K562 (cell line): ENCODE data around the gene LCNL1. TPM values are rescaled to one million over a fixed set of nuclear protein-coding genes. Genes with fewer than 3 reads are reported as not detected.

Experiments
- IFI16 ChIP-seq: fragments of 250-450 bp; sonication (Bioruptor Pico); IDR thresholded peaks from 2 replicates; pipeline ENCODE4 v2.1.2; 2022; ENCODE audit warnings: mild to moderate bottlenecking, inconsistent platforms
- NR4A1 ChIP-seq, 2 experiments: fragments of 250-450 bp in 1 of 2; fragments of 450-650 bp in 1 of 2; sonication (Bioruptor Pico) in 1 of 2; IDR thresholded peaks; 2 replicates each; pipeline versions ENCODE4 v1.4.0 to v1.6.1; 2016 to 2020; ENCODE audit warnings: mild to moderate bottlenecking in 2 of 2, missing compliant biosample characterization in 1 of 2, missing genetic modification characterization in 1 of 2, moderate library complexity in 1 of 2
- ZNF224 ChIP-seq: sonication (generic); formaldehyde crosslinking; IDR thresholded peaks from 2 replicates; pipeline ENCODE4 v1.8.0; 2022; ENCODE audit warnings: mild to moderate bottlenecking, missing genetic modification reagents
- polyA plus RNA-seq, 8 experiments: library from polyadenylated mRNA; depleted of rRNA in 4 of 8; stranded (reverse) in 5 of 8; unstranded in 3 of 8; fragments of >200 nt; fragmentation: Nextera tagmentation in 2 of 8; fragmentation: Illumina TruSeq in 1 of 8; extraction: Ambion mirVana in 2 of 8; extraction: Trizol in 1 of 8; gene quantifications; 2 replicates each; pipeline versions ENCODE4 v1.2.1 to v1.2.3, GENCODE V29; 2011 to 2014; ENCODE audit warnings: inconsistent platforms in 1 of 8, missing spikeins in 1 of 8
- total RNA-seq, 7 experiments: library from RNA; depleted of rRNA in 6 of 7; stranded (reverse); fragments of >200 nt in 6 of 7; fragmentation: Illumina TruSeq in 2 of 7; extraction: Trizol in 2 of 7; gene quantifications; 2 replicates each; pipeline versions ENCODE4 v1.2.1 to v1.2.3, GENCODE V29; 2011 to 2021; ENCODE audit warnings: low replicate concordance in 1 of 7
- TF ChIP-seq, protein P1 (sequence below): fragments of 450-650 bp; IDR thresholded peaks from 2 replicates; pipeline ENCODE4 v1.6.1; 2016; ENCODE audit warnings: mild to moderate bottlenecking, moderate library complexity
- TF ChIP-seq, protein P2 (sequence below): fragments of 250-450 bp; sonication (Bioruptor Pico); IDR thresholded peaks from 2 replicates; pipeline ENCODE4 v1.5.1; 2021; ENCODE audit warnings: mild to moderate bottlenecking
- TF ChIP-seq, protein P3 (sequence below), 2 experiments: fragments of 450-650 bp; conservative IDR thresholded peaks; 2 replicates each; pipeline ENCODE4 v1.6.1; 2017; ENCODE audit warnings: mild to moderate bottlenecking in 2 of 2, moderate library complexity in 2 of 2
- TF ChIP-seq, protein P4 (sequence below): fragments of 250-450 bp; sonication (Bioruptor Pico); IDR thresholded peaks from 2 replicates; pipeline ENCODE4 v1.9.0; 2021; ENCODE audit warnings: mild to moderate bottlenecking, inconsistent platforms

LCNL1 gene
- total and polyA plus RNA-seq, 9 of the 15 experiments (the other 6 are each of a cell fraction or from before 2014, with no cell fraction given): 0.04 to 0.16 (median 0.04) TPM; not detected in 4

DNA sequence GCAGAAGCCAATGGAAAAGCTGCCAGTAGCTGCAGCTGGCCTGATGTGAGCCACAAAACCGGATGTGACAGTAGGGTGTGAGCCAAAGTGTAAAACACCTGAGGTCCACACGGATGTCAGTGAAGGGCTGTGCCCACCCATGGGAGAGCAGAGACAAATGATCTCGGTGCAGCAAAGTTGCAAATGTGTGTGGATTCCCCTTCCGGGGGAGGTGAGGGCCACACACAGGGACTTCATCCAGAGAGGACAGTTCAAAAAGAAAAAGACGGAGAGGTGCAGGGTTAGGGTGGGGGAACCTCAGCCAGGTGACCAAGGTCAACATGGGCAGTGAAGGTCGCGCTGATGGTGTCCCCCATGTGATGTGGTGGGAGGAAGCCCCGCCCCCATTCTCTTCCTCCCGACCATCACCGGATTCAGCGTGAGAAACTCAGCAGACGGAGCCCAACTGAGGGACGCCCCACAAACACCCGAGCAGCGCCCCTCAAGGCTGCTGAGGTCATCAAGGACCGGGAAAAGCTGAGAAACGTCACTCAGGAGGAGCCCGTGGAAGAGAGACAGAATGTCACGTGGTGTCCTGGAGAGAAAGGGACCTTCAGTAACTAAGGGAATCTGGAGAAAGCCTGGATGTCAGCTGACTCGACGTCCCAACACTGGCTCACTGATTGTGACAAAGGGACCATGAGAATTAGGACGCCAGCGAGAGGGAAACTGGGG is 16.9 kb upstream of the LCNL1 start (continued):
- TF ChIP-seq, protein P1, sequence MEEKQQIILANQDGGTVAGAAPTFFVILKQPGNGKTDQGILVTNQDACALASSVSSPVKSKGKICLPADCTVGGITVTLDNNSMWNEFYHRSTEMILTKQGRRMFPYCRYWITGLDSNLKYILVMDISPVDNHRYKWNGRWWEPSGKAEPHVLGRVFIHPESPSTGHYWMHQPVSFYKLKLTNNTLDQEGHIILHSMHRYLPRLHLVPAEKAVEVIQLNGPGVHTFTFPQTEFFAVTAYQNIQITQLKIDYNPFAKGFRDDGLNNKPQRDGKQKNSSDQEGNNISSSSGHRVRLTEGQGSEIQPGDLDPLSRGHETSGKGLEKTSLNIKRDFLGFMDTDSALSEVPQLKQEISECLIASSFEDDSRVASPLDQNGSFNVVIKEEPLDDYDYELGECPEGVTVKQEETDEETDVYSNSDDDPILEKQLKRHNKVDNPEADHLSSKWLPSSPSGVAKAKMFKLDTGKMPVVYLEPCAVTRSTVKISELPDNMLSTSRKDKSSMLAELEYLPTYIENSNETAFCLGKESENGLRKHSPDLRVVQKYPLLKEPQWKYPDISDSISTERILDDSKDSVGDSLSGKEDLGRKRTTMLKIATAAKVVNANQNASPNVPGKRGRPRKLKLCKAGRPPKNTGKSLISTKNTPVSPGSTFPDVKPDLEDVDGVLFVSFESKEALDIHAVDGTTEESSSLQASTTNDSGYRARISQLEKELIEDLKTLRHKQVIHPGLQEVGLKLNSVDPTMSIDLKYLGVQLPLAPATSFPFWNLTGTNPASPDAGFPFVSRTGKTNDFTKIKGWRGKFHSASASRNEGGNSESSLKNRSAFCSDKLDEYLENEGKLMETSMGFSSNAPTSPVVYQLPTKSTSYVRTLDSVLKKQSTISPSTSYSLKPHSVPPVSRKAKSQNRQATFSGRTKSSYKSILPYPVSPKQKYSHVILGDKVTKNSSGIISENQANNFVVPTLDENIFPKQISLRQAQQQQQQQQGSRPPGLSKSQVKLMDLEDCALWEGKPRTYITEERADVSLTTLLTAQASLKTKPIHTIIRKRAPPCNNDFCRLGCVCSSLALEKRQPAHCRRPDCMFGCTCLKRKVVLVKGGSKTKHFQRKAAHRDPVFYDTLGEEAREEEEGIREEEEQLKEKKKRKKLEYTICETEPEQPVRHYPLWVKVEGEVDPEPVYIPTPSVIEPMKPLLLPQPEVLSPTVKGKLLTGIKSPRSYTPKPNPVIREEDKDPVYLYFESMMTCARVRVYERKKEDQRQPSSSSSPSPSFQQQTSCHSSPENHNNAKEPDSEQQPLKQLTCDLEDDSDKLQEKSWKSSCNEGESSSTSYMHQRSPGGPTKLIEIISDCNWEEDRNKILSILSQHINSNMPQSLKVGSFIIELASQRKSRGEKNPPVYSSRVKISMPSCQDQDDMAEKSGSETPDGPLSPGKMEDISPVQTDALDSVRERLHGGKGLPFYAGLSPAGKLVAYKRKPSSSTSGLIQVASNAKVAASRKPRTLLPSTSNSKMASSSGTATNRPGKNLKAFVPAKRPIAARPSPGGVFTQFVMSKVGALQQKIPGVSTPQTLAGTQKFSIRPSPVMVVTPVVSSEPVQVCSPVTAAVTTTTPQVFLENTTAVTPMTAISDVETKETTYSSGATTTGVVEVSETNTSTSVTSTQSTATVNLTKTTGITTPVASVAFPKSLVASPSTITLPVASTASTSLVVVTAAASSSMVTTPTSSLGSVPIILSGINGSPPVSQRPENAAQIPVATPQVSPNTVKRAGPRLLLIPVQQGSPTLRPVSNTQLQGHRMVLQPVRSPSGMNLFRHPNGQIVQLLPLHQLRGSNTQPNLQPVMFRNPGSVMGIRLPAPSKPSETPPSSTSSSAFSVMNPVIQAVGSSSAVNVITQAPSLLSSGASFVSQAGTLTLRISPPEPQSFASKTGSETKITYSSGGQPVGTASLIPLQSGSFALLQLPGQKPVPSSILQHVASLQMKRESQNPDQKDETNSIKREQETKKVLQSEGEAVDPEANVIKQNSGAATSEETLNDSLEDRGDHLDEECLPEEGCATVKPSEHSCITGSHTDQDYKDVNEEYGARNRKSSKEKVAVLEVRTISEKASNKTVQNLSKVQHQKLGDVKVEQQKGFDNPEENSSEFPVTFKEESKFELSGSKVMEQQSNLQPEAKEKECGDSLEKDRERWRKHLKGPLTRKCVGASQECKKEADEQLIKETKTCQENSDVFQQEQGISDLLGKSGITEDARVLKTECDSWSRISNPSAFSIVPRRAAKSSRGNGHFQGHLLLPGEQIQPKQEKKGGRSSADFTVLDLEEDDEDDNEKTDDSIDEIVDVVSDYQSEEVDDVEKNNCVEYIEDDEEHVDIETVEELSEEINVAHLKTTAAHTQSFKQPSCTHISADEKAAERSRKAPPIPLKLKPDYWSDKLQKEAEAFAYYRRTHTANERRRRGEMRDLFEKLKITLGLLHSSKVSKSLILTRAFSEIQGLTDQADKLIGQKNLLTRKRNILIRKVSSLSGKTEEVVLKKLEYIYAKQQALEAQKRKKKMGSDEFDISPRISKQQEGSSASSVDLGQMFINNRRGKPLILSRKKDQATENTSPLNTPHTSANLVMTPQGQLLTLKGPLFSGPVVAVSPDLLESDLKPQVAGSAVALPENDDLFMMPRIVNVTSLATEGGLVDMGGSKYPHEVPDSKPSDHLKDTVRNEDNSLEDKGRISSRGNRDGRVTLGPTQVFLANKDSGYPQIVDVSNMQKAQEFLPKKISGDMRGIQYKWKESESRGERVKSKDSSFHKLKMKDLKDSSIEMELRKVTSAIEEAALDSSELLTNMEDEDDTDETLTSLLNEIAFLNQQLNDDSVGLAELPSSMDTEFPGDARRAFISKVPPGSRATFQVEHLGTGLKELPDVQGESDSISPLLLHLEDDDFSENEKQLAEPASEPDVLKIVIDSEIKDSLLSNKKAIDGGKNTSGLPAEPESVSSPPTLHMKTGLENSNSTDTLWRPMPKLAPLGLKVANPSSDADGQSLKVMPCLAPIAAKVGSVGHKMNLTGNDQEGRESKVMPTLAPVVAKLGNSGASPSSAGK: 0 out of 2 replicates have a peak, but pooled peaks have one; percentile 9
- TF ChIP-seq IFI16 (CRISPR knock-in tag) (no peak), NR4A1 (CRISPR knock-in tag; IDR thresholded peaks at IDR 0.05) (no peak), NR4A1 (tag; IDR thresholded peaks at IDR 0.05) (no peak), ZNF224 (CRISPR knock-in tag) (no peak)
- TF ChIP-seq, protein P2, sequence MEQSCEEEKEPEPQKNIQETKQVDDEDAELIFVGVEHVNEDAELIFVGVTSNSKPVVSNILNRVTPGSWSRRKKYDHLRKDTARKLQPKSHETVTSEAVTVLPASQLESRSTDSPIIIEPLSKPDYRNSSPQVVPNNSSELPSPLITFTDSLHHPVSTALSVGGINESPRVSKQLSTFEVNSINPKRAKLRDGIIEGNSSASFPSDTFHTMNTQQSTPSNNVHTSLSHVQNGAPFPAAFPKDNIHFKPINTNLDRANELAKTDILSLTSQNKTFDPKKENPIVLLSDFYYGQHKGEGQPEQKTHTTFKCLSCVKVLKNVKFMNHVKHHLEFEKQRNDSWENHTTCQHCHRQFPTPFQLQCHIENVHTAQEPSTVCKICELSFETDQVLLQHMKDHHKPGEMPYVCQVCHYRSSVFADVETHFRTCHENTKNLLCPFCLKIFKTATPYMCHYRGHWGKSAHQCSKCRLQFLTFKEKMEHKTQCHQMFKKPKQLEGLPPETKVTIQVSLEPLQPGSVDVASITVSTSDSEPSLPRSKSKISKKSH: no peak
- TF ChIP-seq, protein P3, sequence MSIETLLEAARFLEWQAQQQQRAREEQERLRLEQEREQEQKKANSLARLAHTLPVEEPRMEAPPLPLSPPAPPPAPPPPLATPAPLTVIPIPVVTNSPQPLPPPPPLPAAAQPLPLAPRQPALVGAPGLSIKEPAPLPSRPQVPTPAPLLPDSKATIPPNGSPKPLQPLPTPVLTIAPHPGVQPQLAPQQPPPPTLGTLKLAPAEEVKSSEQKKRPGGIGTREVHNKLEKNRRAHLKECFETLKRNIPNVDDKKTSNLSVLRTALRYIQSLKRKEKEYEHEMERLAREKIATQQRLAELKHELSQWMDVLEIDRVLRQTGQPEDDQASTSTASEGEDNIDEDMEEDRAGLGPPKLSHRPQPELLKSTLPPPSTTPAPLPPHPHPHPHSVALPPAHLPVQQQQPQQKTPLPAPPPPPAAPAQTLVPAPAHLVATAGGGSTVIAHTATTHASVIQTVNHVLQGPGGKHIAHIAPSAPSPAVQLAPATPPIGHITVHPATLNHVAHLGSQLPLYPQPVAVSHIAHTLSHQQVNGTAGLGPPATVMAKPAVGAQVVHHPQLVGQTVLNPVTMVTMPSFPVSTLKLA (conservative IDR thresholded peaks at IDR 0.05): no peak; a peak in 1 of 4 replicates
- TF ChIP-seq, protein P4, sequence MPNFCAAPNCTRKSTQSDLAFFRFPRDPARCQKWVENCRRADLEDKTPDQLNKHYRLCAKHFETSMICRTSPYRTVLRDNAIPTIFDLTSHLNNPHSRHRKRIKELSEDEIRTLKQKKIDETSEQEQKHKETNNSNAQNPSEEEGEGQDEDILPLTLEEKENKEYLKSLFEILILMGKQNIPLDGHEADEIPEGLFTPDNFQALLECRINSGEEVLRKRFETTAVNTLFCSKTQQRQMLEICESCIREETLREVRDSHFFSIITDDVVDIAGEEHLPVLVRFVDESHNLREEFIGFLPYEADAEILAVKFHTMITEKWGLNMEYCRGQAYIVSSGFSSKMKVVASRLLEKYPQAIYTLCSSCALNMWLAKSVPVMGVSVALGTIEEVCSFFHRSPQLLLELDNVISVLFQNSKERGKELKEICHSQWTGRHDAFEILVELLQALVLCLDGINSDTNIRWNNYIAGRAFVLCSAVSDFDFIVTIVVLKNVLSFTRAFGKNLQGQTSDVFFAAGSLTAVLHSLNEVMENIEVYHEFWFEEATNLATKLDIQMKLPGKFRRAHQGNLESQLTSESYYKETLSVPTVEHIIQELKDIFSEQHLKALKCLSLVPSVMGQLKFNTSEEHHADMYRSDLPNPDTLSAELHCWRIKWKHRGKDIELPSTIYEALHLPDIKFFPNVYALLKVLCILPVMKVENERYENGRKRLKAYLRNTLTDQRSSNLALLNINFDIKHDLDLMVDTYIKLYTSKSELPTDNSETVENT (CRISPR knock-in tag): no peak
